Measurements from ENCODE around the gene KCNMB4. TPM values are rescaled to one million over a fixed set of nuclear protein-coding genes. Genes with fewer than 3 reads are reported as not detected.
"Not testable (repeated sequence)": the region's sequence is repeated elsewhere in the genome, so short reads cannot be mapped to it uniquely, and the experiment has no call there.

Gene KCNMB4
- total RNA-seq, 4 donors from 2014 or later, result 0.18 to 1.9 (median 1.2) TPM; not detected in 1

DNA sequence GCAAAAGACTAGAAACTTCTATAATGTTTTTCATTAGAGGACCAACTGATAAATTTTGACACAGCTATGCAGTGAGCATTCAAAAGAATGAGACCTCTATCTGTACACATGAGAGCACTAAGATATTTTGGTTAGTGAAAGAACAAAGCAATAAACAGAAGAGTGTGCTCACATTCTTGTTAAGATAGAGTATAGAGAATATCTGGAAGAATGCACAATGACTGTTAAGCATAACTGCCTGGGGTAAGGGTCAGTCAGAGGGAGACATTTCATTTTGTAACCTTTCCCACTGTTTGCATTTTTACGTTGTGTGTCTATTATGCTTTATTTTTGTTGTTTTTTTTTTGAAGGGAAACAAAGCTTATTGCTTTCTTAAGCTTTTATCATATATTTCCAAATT lies 20.7 kb downstream of the KCNMB4 start:
- Histone ChIP-seq H3K27ac (no peak overlapping the region), H3K4me3 (no peak overlapping the region), H3K36me3 (no peaks in the 10 kb centered on the region), H3K4me1 (no peaks in the 10 kb centered on the region), H3K27me3 (no peaks in the 10 kb centered on the region), H3K9me3 (peaks cover 0 to 5% (median 0%) of the 10 kb centered on the region in 3 donors)
- no peak for TF ChIP-seq CTCF (IDR thresholded peaks at IDR 0.05)
- no peak for TF ChIP-seq POLR2A (IDR thresholded peaks at IDR 0.05)
- intact Hi-C loops (cut with DNase I), result no loop called here
- 79 to 88% methylated on average over 1 of the region's 1 CpG for WGBS, 2 donors
- no peak for DNase-seq

DNA sequence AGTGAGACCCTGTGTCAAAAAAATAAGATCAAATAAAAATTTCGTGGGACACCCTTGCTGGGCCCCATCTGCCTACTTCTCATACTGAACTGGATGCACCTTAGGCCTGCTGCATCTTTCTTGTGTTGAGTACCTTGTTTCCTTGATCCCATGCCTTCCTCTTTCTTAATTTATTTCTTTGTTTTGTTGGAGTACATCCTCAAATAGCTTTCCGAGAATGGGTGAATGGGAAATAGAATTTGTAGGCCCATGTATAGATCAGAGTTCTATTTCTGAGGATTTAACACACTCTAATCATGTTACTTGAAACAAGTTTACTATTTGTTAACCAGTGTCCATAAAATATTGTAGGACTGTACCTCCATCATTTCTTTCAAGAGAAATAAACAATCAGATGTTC lies 23.6 kb downstream of the KCNMB4 start:
- WGBS, 2 donors, result 76 to 92% methylated on average over 2 of the region's 2 CpGs
- Histone ChIP-seq H3K36me3 (no peaks in the 10 kb centered on the region), H3K4me1 (no peaks in the 10 kb centered on the region), H3K27ac (no peak overlapping the region), H3K4me3 (no peak overlapping the region), H3K9me3 (peaks cover 0 to 5% (median 0%) of the 10 kb centered on the region in 3 donors), H3K27me3 (no peaks in the 10 kb centered on the region)
- TF ChIP-seq POLR2A (IDR thresholded peaks at IDR 0.05) (no peak), CTCF (IDR thresholded peaks at IDR 0.05) (no peak)
- intact Hi-C loops (cut with DNase I), result no loop called here
- no peak for DNase-seq

DNA sequence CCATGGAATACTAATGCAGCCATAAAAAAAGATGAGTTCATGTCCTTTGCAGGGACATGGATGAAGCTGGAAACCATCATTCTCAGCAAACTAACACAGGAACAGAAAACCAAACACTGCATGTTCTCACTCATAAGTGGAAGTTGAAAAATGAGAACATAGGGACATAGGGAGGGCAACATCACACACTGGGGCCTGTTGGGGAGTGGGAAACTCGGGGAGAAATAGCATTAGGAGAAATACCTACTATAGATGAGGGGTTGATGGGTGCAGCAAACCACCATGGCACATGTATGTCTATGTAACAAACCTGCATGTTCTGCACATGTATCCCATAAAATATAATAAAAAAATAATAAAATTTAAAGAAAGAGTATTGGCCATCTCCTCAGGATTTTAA lies 26.5 kb downstream of the KCNMB4 start:
- H3K9me3 ChIP-seq; H3K27me3 ChIP-seq; H3K4me1 ChIP-seq; H3K27ac ChIP-seq; H3K36me3 ChIP-seq; H3K4me3 ChIP-seq; DNase-seq; intact Hi-C loops (cut with DNase I): not testable (repeated sequence)
- 48 to 58% methylated on average over 1 of the region's 1 CpG for WGBS, 2 donors

- intact Hi-C loops (cut with DNase I), result no loop called here
- peaks cover 0 to 5% (median 0%) of the 10 kb centered on the region in 3 donors for H3K9me3 ChIP-seq
- no peaks in the 10 kb centered on the region for H3K27me3 ChIP-seq
- no peaks in the 10 kb centered on the region for H3K4me1 ChIP-seq
- no peak overlapping the region for H3K27ac ChIP-seq
- DNase-seq, result no peak
- no peak for TF ChIP-seq CTCF (IDR thresholded peaks at IDR 0.05)
- no peak for TF ChIP-seq POLR2A (IDR thresholded peaks at IDR 0.05)
- H3K4me3 ChIP-seq, result no peak overlapping the region
- H3K36me3 ChIP-seq, result no peaks in the 10 kb centered on the region
- 15 to 42% methylated on average over 2 of the region's 2 CpGs for WGBS, 2 donors
These were observed 27.9 kb downstream of the KCNMB4 start for GRCh38 chr12:70393787-70394499.

- DNase-seq, result no peak
- Histone ChIP-seq H3K27me3 (no peaks in the 10 kb centered on the region), H3K9me3 (no peaks in the 10 kb centered on the region), H3K36me3 (no peaks in the 10 kb centered on the region), H3K27ac (no peak overlapping the region), H3K4me1 (no peaks in the 10 kb centered on the region), H3K4me3 (no peak overlapping the region)
- TF ChIP-seq POLR2A (IDR thresholded peaks at IDR 0.05), result no peak
- TF ChIP-seq CTCF (IDR thresholded peaks at IDR 0.05), result no peak
- intact Hi-C loops (cut with DNase I), result no loop called here
These were observed 31.9 kb downstream of the KCNMB4 start for GRCh38 chr12:70398002-70398401.

GRCh38 chr12:70398862-70399261 lies 32.8 kb downstream of the KCNMB4 start:
- no peaks in the 10 kb centered on the region for H3K9me3 ChIP-seq
- intact Hi-C loops (cut with DNase I), result no loop called here
- 75 to 81% methylated on average over 3 of the region's 3 CpGs for WGBS, 2 donors

More at GRCh38 chr12:70398862-70399261, 32.8 kb downstream of the KCNMB4 start:
- no peak overlapping the region for H3K27ac ChIP-seq
- no peak overlapping the region for H3K4me3 ChIP-seq
- no peaks in the 10 kb centered on the region for H3K4me1 ChIP-seq
- TF ChIP-seq CTCF (IDR thresholded peaks at IDR 0.05) (no peak), POLR2A (IDR thresholded peaks at IDR 0.05) (no peak)
- no peaks in the 10 kb centered on the region for H3K36me3 ChIP-seq
- no peak for DNase-seq
- H3K27me3 ChIP-seq, result no peaks in the 10 kb centered on the region
